ENCODE measurements around the gene TAS2R10.

- TF ChIP-seq CTCF (conservative IDR thresholded peaks at IDR 0.05; ENCODE audit: low read depth, low read length) (no peak), EZH2 (IDR thresholded peaks at IDR 0.05; ENCODE audit: borderline replicate concordance, low read depth, low read length, poor library complexity, severe bottlenecking) (no peak)
Measured at GRCh38 chr12:10811883-10812536, 14.1 kb downstream of the TAS2R10 start.
